Measurements from ENCODE around the gene ETV6.

GRCh38 chr12:11615481-11615880, 34.0 kb upstream of the ETV6 start:
- TF ChIP-seq TAF1 (IDR thresholded peaks at IDR 0.05; ENCODE audit: borderline replicate concordance, insufficient read depth, low read length) (no peak), FOXP2 (optimal IDR thresholded peaks at IDR 0.05; ENCODE audit: borderline replicate concordance, extremely low read depth, extremely low read length, insufficient read depth) (no peak)
